GM12878 (cell line): Measurements from ENCODE around the gene PRR5. TPM values are rescaled to one million over a fixed set of nuclear protein-coding genes. Genes with fewer than 3 reads are reported as not detected.

Experiments used
- ATAC-seq: fragments of 200-7000 bp; cut with Tn5 transposase; 3 replicates; pipeline ENCODE4 v1.9.1; 2020; ENCODE audit warnings: mild to moderate bottlenecking, moderate library complexity
- BruUV-seq: library from RNA; stranded (reverse); fragments of 400-500 nt; replicated peaks from 2 replicates; lab custom pipeline; 2021; lab: Mats Ljungman, UMichigan
- CTCF ChIA-PET: fragments of 300-600 bp; sonication (Branson Sonifier 250); formaldehyde crosslinking; extraction: SDS; loops from one replicate; lab custom pipeline; 2021; ENCODE audit warnings: inconsistent platforms; lab: Yijun Ruan, JAX
- POLR2A ChIA-PET: fragments of 350-600 bp; formaldehyde crosslinking; extraction: SDS; loops from one replicate; lab custom pipeline; 2021; ENCODE audit warnings: inconsistent platforms; lab: Charles Lee
- RAD21 ChIA-PET: fragments of 300-600 bp; sonication (Branson Sonifier 250); formaldehyde crosslinking; loops from one replicate; lab custom pipeline; 2023; ENCODE audit warnings: antibody characterized with exemption; ENCODE audit not compliant: unreplicated experiment; lab: Charles Lee
- SMC1A ChIA-PET: fragments of 300-600 bp; sonication (Branson Sonifier 250); formaldehyde crosslinking; loops from one replicate; lab custom pipeline; 2023; ENCODE audit not compliant: unreplicated experiment, uncharacterized antibody; lab: Charles Lee
- DNase-seq: peaks from one replicate; pipeline ENCODE4 v3.0.0-alpha.2; 2011; ENCODE audit warnings: low read depth, low spot score
- FAIRE-seq: peaks from 3 replicates; lab custom pipeline; 2011; peaks lifted over from hg19 to GRCh38; lab: Jason Lieb, UNC
- H2AFZ ChIP-seq: 2 replicates; pipeline ENCODE4 v1.6.0; 2011; ENCODE audit warnings: low read depth, low read length, control low read depth; ENCODE audit not compliant: control insufficient read depth
- H3K27ac ChIP-seq: 2 replicates; pipeline ENCODE4 v1.5.1; 2011; ENCODE audit warnings: control low read depth; ENCODE audit not compliant: control insufficient read depth, insufficient read depth
- H3K27me3 ChIP-seq, 2 experiments: replicated peaks in 1 of 2; 2 replicates each; pipeline versions ENCODE4 v1.6.0 to v1.6.1; 2011; ENCODE audit warnings: low read length in 1 of 2; ENCODE audit not compliant: control insufficient read depth in 2 of 2, insufficient read depth in 2 of 2
- H3K36me3 ChIP-seq, 2 experiments: 2 replicates each; pipeline ENCODE4 v1.5.1; 2011; ENCODE audit warnings: low read length in 1 of 2; ENCODE audit not compliant: control insufficient read depth in 2 of 2, insufficient read depth in 2 of 2
- H3K4me1 ChIP-seq: 2 replicates; pipeline ENCODE4 v1.6.1; 2011; ENCODE audit warnings: mild to moderate bottlenecking, low read length, moderate library complexity, mixed read lengths; ENCODE audit not compliant: control insufficient read depth, insufficient read depth
- H3K4me2 ChIP-seq: 2 replicates; pipeline ENCODE4 v1.6.0; 2011; ENCODE audit warnings: control low read depth; ENCODE audit not compliant: control insufficient read depth, insufficient read depth
- H3K4me3 ChIP-seq: fragments of 200-600 bp; sonication (generic); 2 replicates; pipeline ENCODE4 v1.5.1; 2016
- H3K79me2 ChIP-seq: 2 replicates; pipeline ENCODE4 v1.6.0; 2011; ENCODE audit warnings: low read length; ENCODE audit not compliant: control insufficient read depth, insufficient read depth
- H3K9ac ChIP-seq: 2 replicates; pipeline ENCODE4 v1.8.0; 2011; ENCODE audit warnings: low read length, control low read depth, mixed read lengths; ENCODE audit not compliant: control insufficient read depth, insufficient read depth
- H3K9me3 ChIP-seq: replicated peaks from 3 replicates; pipeline ENCODE4 v1.5.1; 2011; ENCODE audit warnings: mild to moderate bottlenecking, low read length; ENCODE audit not compliant: control insufficient read depth, insufficient read depth
- H4K20me1 ChIP-seq: 2 replicates; pipeline ENCODE4 v1.6.0; 2011; ENCODE audit not compliant: control insufficient read depth, insufficient read depth
- MEF2A ChIP-seq: IDR thresholded peaks from 2 replicates; pipeline ENCODE4 v1.6.1; 2011; ENCODE audit warnings: low read depth, mild to moderate bottlenecking, low read length, moderate library complexity; ENCODE audit not compliant: insufficient read depth
- TAF1 ChIP-seq: IDR thresholded peaks from 2 replicates; pipeline ENCODE4 v1.6.1; 2011; ENCODE audit warnings: mild to moderate bottlenecking, low read depth, low read length, borderline replicate concordance
- WGBS: methylation state at CpG from one replicate; pipeline ENCODE4 v1.1.6; 2016; ENCODE audit warnings: low lambda C conversion rate; ENCODE audit not compliant: insufficient replicate concordance, insufficient coverage; ENCODE audit errors: missing lambda C conversion rate; 5-methylcytosine and 5-hydroxymethylcytosine counted together
- in situ Hi-C: fragments of 300-500 bp; cut with MboI; formaldehyde crosslinking; loops from 9 replicates; pipeline ENCODE4 v1.14.3; 2018; ENCODE audit warnings: mixed read lengths
- intact Hi-C: fragments of 100-400 bp; cut with micrococcal nuclease; formaldehyde crosslinking; loops from one replicate; pipeline ENCODE4 v1.14.2; 2022; ENCODE audit not compliant: unreplicated experiment
- polyA plus RNA-seq, 11 experiments: library from polyadenylated mRNA; depleted of rRNA in 4 of 11; unstranded in 6 of 11; stranded (reverse) in 5 of 11; fragments of >200 nt; fragmentation: Nextera tagmentation in 4 of 11; fragmentation: Illumina TruSeq in 1 of 11; extraction: Ambion mirVana in 4 of 11; extraction: Trizol in 1 of 11; gene quantifications; 1 replicate in 1 of 11; 2 replicates in 10 of 11; pipeline versions ENCODE4 v1.2.1 to v1.2.3, GENCODE V29; 2011 to 2016; ENCODE audit warnings: inconsistent platforms in 2 of 11, missing spikeins in 2 of 11, low read depth in 1 of 11
- total RNA-seq, 4 experiments: library from RNA; depleted of rRNA in 3 of 4; stranded (reverse); fragments of >200 nt in 3 of 4; fragmentation: Illumina TruSeq in 1 of 4; extraction: Trizol in 1 of 4; gene quantifications; 2 replicates each; pipeline versions ENCODE4 v1.2.1 to v1.2.3, GENCODE V29; 2013 to 2021
- TF ChIP-seq, protein P1 (sequence below): fragments of 450-650 bp; formaldehyde crosslinking; IDR thresholded peaks from 2 replicates; pipeline ENCODE4 v1.5.0; 2022; ENCODE audit warnings: mild to moderate bottlenecking, missing genetic modification characterization

PRR5 gene
- total and polyA plus RNA-seq, 10 of the 15 experiments (the other 5 are each of a cell fraction or from before 2014, with no cell fraction given): 0.03 to 9.4 (median 1.5) TPM

GRCh38 chr22:44661070-44661469, 40.9 kb upstream of the PRR5 start (continued):
- TF ChIP-seq, protein P1, sequence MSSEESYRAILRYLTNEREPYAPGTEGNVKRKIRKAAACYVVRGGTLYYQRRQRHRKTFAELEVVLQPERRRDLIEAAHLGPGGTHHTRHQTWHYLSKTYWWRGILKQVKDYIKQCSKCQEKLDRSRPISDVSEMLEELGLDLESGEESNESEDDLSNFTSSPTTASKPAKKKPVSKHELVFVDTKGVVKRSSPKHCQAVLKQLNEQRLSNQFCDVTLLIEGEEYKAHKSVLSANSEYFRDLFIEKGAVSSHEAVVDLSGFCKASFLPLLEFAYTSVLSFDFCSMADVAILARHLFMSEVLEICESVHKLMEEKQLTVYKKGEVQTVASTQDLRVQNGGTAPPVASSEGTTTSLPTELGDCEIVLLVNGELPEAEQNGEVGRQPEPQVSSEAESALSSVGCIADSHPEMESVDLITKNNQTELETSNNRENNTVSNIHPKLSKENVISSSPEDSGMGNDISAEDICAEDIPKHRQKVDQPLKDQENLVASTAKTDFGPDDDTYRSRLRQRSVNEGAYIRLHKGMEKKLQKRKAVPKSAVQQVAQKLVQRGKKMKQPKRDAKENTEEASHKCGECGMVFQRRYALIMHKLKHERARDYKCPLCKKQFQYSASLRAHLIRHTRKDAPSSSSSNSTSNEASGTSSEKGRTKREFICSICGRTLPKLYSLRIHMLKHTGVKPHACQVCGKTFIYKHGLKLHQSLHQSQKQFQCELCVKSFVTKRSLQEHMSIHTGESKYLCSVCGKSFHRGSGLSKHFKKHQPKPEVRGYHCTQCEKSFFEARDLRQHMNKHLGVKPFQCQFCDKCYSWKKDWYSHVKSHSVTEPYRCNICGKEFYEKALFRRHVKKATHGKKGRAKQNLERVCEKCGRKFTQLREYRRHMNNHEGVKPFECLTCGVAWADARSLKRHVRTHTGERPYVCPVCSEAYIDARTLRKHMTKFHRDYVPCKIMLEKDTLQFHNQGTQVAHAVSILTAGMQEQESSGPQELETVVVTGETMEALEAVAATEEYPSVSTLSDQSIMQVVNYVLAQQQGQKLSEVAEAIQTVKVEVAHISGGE: no peak

DNA sequence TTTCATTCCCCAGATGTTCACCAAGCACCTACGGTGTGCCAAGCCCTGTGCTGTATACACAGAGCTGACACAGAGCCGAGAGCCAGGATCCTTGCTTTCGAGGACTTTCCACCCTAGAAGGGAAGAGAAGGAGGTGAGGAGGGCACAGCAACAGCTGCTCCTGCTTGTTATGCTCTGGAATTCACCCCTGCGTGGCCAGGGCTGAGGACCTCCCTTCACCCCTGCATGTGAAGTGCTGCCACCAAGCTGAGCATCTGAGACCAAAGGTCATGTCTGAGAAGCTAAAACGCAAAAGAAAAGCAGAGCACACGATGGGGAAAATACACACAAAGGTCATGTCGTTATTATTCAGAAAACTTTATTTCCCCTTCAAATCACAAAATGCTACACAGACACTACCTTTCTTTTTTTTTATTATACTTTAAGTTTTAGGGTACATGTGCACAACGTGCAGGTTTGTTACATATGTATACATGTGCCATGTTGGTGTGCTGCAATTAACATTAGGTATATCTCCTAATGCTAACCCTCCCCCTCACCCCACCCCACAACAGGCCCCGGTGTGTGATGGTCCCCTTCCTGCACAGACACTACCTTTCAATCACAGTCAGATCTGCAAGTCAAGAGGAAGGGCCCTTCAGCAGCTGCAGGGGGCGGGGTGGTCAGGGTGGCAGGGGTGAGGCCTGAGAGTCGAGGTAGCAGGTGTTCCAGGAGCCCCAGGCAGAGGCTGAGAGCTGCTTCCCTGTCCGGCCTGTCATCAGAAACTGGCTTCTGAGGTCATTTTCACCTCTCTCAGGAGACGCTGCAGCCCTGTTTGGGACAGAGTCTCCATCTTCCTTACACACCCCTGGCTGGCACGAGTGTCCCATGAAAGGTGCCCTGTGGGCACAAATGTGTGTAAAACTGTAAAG, 40.1 kb upstream of the PRR5 start:
- FAIRE-seq (no peak), ATAC-seq (no peak), DNase-seq (no peak)
- Histone ChIP-seq H3K4me2 (no peak overlapping the region), H3K4me1 (peaks cover 5% of the 10 kb centered on the region; the same call in 1 of the 2 replicates), H3K4me3 (no peak overlapping the region), H4K20me1 (no peaks in the 10 kb centered on the region), H3K27ac (no peak overlapping the region), H3K79me2 (no peaks in the 10 kb centered on the region), H3K36me3 (no peaks in the 10 kb centered on the region), H3K27me3 (no peaks in the 10 kb centered on the region), H3K9ac (no peak overlapping the region), H2AFZ (no peak overlapping the region), H3K9me3 (no peaks in the 10 kb centered on the region; the same call in 2 of the 3 replicates)
- POLR2A ChIA-PET: no interaction called here
- SMC1A ChIA-PET: no interaction called here
- WGBS: 25% methylated on average over 14 of the region's 14 CpGs
- intact Hi-C loops: no loop called here
- in situ Hi-C loops: no loop called here
- TF ChIP-seq TAF1: no peak
- no peak for TF ChIP-seq MEF2A
- no TSS peak for BruUV-seq
- CTCF ChIA-PET: interaction anchor here (0.8 to 1.2 kb wide), 2 partner anchors 23 to 24 kb away, joined by 3 read pairs; no protein-coding TSS in a partner anchor
- RAD21 ChIA-PET: no interaction called here
